Hypothalamus (tissue), 51 donors: ENCODE data around the gene GSDMA.
"Not testable (repeated sequence)": the region's sequence is repeated elsewhere in the genome, so short reads cannot be mapped to it uniquely, and the experiment has no call there.

Experiments used
- DNase-seq, 51 donors: peaks; one replicate each; lab custom pipeline; 2025; lab: John Stamatoyannopoulos, UW

Gene GSDMA

GRCh38 chr17:39988206-39988810, 25.5 kb downstream of the GSDMA start:
- no peak for DNase-seq

- DNase-seq, result no peak
Measured at GRCh38 chr17:39994448-39994847, 31.6 kb downstream of the GSDMA start.

- no peak for DNase-seq
Measured at GRCh38 chr17:39995438-39995837, 32.6 kb downstream of the GSDMA start.

- DNase-seq, result no peak
Measured at GRCh38 chr17:39996162-39996561, 33.4 kb downstream of the GSDMA start.

GRCh38 chr17:39996800-39997199, 34.0 kb downstream of the GSDMA start:
- DNase-seq, result no peak

DNA sequence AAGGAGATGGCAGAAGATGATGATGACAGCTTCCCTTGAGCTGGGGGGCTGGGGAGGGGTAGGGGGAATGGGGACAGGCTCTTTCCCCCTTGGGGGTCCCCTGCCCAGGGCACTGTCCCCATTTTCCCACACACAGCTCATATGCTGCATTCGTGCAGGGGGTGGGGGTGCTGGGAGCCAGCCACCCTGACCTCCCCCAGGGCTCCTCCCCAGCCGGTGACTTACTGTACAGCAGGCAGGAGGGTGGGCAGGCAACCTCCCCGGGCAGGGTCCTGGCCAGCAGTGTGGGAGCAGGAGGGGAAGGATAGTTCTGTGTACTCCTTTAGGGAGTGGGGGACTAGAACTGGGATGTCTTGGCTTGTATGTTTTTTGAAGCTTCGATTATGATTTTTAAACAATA, 34.7 kb downstream of the GSDMA start:
- no peak for DNase-seq

- DNase-seq, result no peak
Measured at GRCh38 chr17:39999067-39999466, 36.3 kb downstream of the GSDMA start.

DNA sequence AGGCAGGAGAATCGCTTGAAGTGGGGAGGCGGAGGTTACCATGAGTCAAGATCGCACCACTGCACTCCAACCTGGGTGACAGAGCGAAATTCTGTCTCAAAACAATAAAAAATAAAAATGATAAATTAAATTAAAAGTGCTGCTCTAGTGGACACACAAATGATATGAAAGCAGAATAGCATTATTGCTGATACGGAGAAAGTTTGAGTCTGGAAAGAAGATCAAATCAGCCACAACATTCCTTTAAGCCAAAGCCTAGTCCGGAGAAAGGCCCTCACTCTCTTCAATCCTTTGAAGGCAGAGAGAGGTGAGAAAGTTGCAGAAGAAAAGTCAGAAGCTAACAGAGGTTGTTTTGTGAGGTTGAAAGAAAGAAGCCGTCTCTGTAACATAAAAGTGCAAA, 37.4 kb downstream of the GSDMA start:
- no peak for DNase-seq

DNA sequence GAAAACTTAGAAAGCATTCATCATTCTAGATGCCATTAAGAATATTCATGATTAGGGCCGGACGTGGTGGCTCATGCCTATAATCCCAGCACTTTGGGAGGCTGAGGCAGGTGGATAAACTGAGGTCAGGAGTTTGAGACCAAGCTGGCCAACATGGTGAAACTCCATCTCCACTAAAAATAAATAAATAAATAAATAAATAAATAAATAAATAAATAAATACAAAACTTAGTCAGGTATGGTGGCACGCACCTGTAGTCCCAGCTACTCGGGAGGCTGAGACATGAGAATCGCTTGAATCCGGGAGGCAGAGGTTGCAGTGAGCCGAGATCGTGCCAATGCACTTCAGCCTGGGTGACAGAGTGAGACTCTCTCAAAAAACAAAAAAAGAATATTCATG, 38.5 kb downstream of the GSDMA start:
- DNase-seq, result not testable (repeated sequence)

- DNase-seq, result no peak
Measured at GRCh38 chr17:40004072-40004471, 41.3 kb downstream of the GSDMA start.

GRCh38 chr17:40004712-40005111, 41.9 kb downstream of the GSDMA start:
- no peak for DNase-seq

DNA sequence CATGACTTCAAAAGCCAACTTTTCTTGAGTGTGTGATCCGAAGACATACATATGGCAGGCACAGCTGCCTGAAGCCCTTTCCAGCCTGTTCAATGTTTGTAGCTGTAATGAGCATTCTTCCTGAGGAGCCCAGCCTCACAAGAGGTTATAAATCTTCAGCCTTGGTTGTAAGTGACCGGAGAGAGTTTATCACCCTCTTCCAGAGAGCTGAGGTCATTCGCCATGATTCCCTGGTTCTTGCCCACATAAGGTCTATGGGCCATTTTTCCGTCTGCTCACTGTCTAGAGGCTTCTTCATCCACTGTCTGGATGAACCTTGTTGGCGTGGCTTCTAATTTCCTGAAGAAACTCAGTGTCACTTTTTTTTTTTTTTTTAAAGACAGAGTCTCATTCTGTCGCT, 42.7 kb downstream of the GSDMA start:
- no peak for DNase-seq

GRCh38 chr17:40010946-40011500, 48.2 kb downstream of the GSDMA start:
- not testable (repeated sequence) for DNase-seq

DNA sequence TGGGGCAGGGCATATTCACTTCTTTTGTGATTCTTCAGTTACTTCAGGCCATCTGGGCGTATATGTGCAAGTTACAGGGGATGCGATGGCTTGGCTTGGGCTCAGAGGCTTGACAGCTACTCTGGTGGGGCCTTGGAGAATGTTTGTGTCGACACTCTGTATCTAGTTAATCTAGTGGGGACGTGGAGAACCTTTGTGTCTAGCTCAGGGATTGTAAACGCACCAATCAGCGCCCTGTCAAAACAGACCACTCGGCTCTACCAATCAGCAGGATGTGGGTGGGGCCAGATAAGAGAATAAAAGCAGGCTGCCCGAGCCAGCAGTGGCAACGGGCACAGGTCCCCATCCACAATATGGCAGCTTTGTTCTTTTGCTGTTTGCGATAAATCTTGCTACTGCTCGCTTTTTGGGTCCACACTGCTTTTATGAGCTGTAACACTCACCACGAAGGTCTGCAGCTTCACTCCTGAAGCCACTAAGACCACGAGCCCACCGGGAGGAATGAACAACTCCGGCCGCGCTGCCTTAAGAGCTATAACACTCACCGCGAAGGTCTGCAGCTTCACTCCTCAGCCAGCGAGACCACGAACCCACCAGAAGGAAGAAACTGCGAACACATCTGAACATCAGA, 49.3 kb downstream of the GSDMA start:
- not testable (repeated sequence) for DNase-seq

DNA sequence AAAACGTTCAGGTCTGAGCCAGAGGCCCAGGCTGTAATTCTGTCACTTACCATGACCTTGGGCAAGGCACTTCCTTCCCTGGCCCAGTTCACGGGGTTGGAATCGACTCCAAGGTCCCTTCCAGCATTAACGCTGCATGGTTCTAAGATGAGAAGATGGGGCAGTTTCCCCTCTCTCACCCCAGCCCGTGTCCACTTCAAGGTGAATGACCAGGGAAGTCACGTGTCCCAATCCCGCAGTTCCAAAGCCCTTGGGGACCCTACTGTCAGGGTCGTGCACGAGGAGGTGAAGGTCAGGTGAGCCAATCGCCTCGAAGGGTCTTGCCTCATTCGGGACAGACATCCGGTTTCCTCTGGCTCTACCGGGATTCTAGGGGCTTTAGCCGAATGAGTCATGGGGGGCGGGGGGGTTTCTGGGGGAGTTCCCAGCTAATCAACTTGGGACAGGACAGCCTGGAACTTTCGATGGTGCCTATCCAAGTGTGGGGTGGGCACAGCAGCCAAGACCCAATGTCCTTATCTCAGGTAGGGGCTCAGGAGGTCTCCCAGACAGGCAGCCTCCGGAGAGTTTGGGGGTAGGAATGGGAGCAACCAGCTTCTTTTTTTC, 51.7 kb downstream of the GSDMA start:
- no peak for DNase-seq

- no peak for DNase-seq
Measured at GRCh38 chr17:40015005-40015997, 52.5 kb downstream of the GSDMA start, which contains the start of gene CSF3. Gene CSF3, plus strand, starts transcription at chr17:40015440. Its CDS starts 35 bp downstream, at chr17:40015475.

DNA sequence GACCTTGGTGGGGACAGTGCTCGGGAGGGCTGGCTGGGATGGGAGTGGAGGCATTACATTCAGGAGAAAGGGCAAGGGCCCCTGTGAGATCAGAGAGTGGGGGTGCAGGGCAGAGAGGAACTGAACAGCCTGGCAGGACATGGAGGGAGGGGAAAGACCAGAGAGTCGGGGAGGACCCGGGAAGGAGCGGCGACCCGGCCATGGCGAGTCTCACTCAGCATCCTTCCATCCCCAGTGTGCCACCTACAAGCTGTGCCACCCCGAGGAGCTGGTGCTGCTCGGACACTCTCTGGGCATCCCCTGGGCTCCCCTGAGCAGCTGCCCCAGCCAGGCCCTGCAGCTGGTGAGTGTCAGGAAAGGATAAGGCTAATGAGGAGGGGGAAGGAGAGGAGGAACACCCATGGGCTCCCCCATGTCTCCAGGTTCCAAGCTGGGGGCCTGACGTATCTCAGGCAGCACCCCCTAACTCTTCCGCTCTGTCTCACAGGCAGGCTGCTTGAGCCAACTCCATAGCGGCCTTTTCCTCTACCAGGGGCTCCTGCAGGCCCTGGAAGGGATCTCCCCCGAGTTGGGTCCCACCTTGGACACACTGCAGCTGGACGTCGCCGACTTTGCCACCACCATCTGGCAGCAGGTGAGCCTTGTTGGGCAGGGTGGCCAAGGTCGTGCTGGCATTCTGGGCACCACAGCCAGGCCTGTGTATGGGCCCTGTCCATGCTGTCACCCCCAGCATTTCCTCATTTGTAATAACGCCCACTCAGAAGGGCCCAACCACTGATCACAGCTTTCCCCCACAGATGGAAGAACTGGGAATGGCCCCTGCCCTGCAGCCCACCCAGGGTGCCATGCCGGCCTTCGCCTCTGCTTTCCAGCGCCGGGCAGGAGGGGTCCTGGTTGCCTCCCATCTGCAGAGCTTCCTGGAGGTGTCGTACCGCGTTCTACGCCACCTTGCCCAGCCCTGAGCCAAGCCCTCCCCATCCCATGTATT, 53.5 kb downstream of the GSDMA start:
- no peak for DNase-seq

- no peak for DNase-seq
Measured at GRCh38 chr17:40017422-40018080, 54.7 kb downstream of the GSDMA start.
